HG02884 (cell line): ENCODE data around the gene RGS14.
A peak's percentile ranks its signal among the peaks of the same experiment; 100 is the strongest.
"Not testable (repeated sequence)": the region's sequence is repeated elsewhere in the genome, so short reads cannot be mapped to it uniquely, and the experiment has no call there.

Experiments
- ATAC-seq: cut with Tn5 transposase; IDR thresholded peaks from one replicate; pipeline ENCODE4 v1.9.1; 2021; ENCODE audit warnings: mild to moderate bottlenecking, moderate library complexity; ENCODE audit not compliant: unreplicated experiment

RGS14 gene

GRCh38 chr5:177344891-177345290 lies 12.8 kb upstream of the RGS14 start:
- ATAC-seq: no peak

GRCh38 chr5:177346820-177347219 lies 10.9 kb upstream of the RGS14 start:
- ATAC-seq: no peak

- no peak for ATAC-seq
These were observed 10.0 kb upstream of the RGS14 start for GRCh38 chr5:177347699-177348098.

GRCh38 chr5:177349362-177349647 lies 8.4 kb upstream of the RGS14 start:
- no peak for ATAC-seq

GRCh38 chr5:177349762-177350161 lies 8.0 kb upstream of the RGS14 start:
- ATAC-seq: no peak

GRCh38 chr5:177350776-177351391 lies 6.8 kb upstream of the RGS14 start:
- no peak for ATAC-seq

- peak; percentile 88 for ATAC-seq
These were observed 6.1 kb upstream of the RGS14 start, which contains the start of gene LMAN2 for GRCh38 chr5:177351392-177352329. Gene LMAN2 (minus strand): TSS chr5:177351668. CDS start chr5:177351647, 21 bp downstream.

- ATAC-seq: no peak
These were observed 4.6 kb upstream of the RGS14 start for GRCh38 chr5:177353093-177353492.

GRCh38 chr5:177354256-177354655 lies 3.5 kb upstream of the RGS14 start:
- ATAC-seq: no peak

- ATAC-seq: no peak
These were observed 3.0 kb upstream of the RGS14 start for GRCh38 chr5:177354711-177355110.

- no peak for ATAC-seq
These were observed 2.4 kb upstream of the RGS14 start for GRCh38 chr5:177355162-177355867.

- ATAC-seq: no peak
These were observed 1.9 kb upstream of the RGS14 start for GRCh38 chr5:177355868-177356168.

GRCh38 chr5:177356746-177357145 lies 978 bp upstream of the RGS14 start:
- ATAC-seq: no peak

GRCh38 chr5:177357146-177357458 lies 622 bp upstream of the RGS14 start:
- no peak for ATAC-seq

- ATAC-seq: no peak
These were observed 671 bp downstream of the RGS14 start for GRCh38 chr5:177358370-177358819.

- ATAC-seq: no peak
These were observed 1.7 kb downstream of the RGS14 start for GRCh38 chr5:177359451-177359851.

GRCh38 chr5:177359860-177360259 lies 2.1 kb downstream of the RGS14 start:
- ATAC-seq: no peak

- not testable (repeated sequence) for ATAC-seq
These were observed 3.0 kb downstream of the RGS14 start for GRCh38 chr5:177360740-177361139.

GRCh38 chr5:177361418-177362291 lies 3.9 kb downstream of the RGS14 start:
- no peak for ATAC-seq

- no peak for ATAC-seq
These were observed 4.5 kb downstream of the RGS14 start for GRCh38 chr5:177362292-177362609.
